HG03108 (cell line): ENCODE data around the gene TRIM73.
"Not testable (repeated sequence)": the region's sequence is repeated elsewhere in the genome, so short reads cannot be mapped to it uniquely, and the experiment has no call there.

Experiments
- ATAC-seq: cut with Tn5 transposase; IDR thresholded peaks from one replicate; pipeline ENCODE4 v1.9.1; 2021; ENCODE audit warnings: moderate library complexity; ENCODE audit not compliant: unreplicated experiment

Gene TRIM73

GRCh38 chr7:75395329-75395728, at the start of gene TRIM73:
Gene TRIM73 (plus strand): TSS chr7:75395629. CDS start chr7:75398934, 3,305 bp downstream.
- not testable (repeated sequence) for ATAC-seq

- ATAC-seq, result not testable (repeated sequence)
Measured at GRCh38 chr7:75358671-75359541, 36.5 kb upstream of the TRIM73 start.

- not testable (repeated sequence) for ATAC-seq
Measured at GRCh38 chr7:75359542-75359848, 35.9 kb upstream of the TRIM73 start.

- not testable (repeated sequence) for ATAC-seq
Measured at GRCh38 chr7:75364079-75364478, 31.4 kb upstream of the TRIM73 start.

- not testable (repeated sequence) for ATAC-seq
Measured at GRCh38 chr7:75366643-75367042, 28.8 kb upstream of the TRIM73 start.

- not testable (repeated sequence) for ATAC-seq
Measured at GRCh38 chr7:75367313-75367712, 28.1 kb upstream of the TRIM73 start.

GRCh38 chr7:75374144-75374518, 21.3 kb upstream of the TRIM73 start:
- ATAC-seq, result not testable (repeated sequence)

- not testable (repeated sequence) for ATAC-seq
Measured at GRCh38 chr7:75374519-75375317, 20.7 kb upstream of the TRIM73 start.

GRCh38 chr7:75393194-75393593, 2.2 kb upstream of the TRIM73 start:
- not testable (repeated sequence) for ATAC-seq

GRCh38 chr7:75397865-75398264, 2.4 kb downstream of the TRIM73 start:
- ATAC-seq, result not testable (repeated sequence)

- peak; percentile 58 for ATAC-seq
Measured at GRCh38 chr7:75398771-75399700, 3.6 kb downstream of the TRIM73 start.

GRCh38 chr7:75400575-75400974, 5.1 kb downstream of the TRIM73 start:
- not testable (repeated sequence) for ATAC-seq

- not testable (repeated sequence) for ATAC-seq
Measured at GRCh38 chr7:75403455-75404443, 8.3 kb downstream of the TRIM73 start.

- ATAC-seq, result not testable (repeated sequence)
Measured at GRCh38 chr7:75404663-75405062, 9.2 kb downstream of the TRIM73 start.

GRCh38 chr7:75409880-75410822, 14.7 kb downstream of the TRIM73 start:
- peak; percentile 92 for ATAC-seq

GRCh38 chr7:75410823-75411173, 15.4 kb downstream of the TRIM73 start:
- ATAC-seq, result not testable (repeated sequence)

GRCh38 chr7:75414204-75414603, 18.8 kb downstream of the TRIM73 start:
- not testable (repeated sequence) for ATAC-seq

GRCh38 chr7:75414708-75415427, 19.4 kb downstream of the TRIM73 start:
- not testable (repeated sequence) for ATAC-seq
